ENCODE data around the gene CA4.
"Not testable (repeated sequence)": the region's sequence is repeated elsewhere in the genome, so short reads cannot be mapped to it uniquely, and the experiment has no call there.

The CA4 gene

GRCh38 chr17:60174035-60174434 lies 24.3 kb downstream of the CA4 start:
- Histone ChIP-seq H4K20me1 (ENCODE audit: low read depth, low read length) (no peaks in the 10 kb centered on the region), H3K4me2 (ENCODE audit: low read depth, low read length, poor library complexity, severe bottlenecking) (no peak overlapping the region), H3K9me2 (replicated peaks; ENCODE audit: insufficient read depth, low read length) (no peaks in the 10 kb centered on the region), H3K27ac (ENCODE audit: low read depth, low read length) (no peak overlapping the region), H3K79me2 (ENCODE audit: insufficient read depth, low read length) (no peaks in the 10 kb centered on the region), H3K9ac (ENCODE audit: low read length) (no peak overlapping the region), H3K36me3 (ENCODE audit: low read length) (no peaks in the 10 kb centered on the region), H3F3A (ENCODE audit: insufficient read depth) (no peaks in the 10 kb centered on the region), H3K27me3 (ENCODE audit: low read length) (no peaks in the 10 kb centered on the region), H3K4me3 (ENCODE audit: insufficient read depth, low read length, poor library complexity, severe bottlenecking) (no peak overlapping the region), H3K9me3 (ENCODE audit: insufficient read depth, low read length) (no peaks in the 10 kb centered on the region), H2AFZ (ENCODE audit: low read depth, low read length, severe bottlenecking) (no peak overlapping the region)
- no peak for TF ChIP-seq CTCF (IDR thresholded peaks at IDR 0.05; ENCODE audit: insufficient read depth, low read length, poor library complexity, severe bottlenecking)
- no peak for TF ChIP-seq EZH2phosphoT487 (conservative IDR thresholded peaks at IDR 0.05; ENCODE audit: low read length)

- H2AFZ ChIP-seq (ENCODE audit: low read depth, low read length, severe bottlenecking); H3K9ac ChIP-seq (ENCODE audit: low read length); H3K9me3 ChIP-seq (ENCODE audit: insufficient read depth, low read length); H3K4me3 ChIP-seq (ENCODE audit: insufficient read depth, low read length, poor library complexity, severe bottlenecking); H3K9me2 ChIP-seq (replicated peaks; ENCODE audit: insufficient read depth, low read length); H3K79me2 ChIP-seq (ENCODE audit: insufficient read depth, low read length); H3K27me3 ChIP-seq (ENCODE audit: low read length); H3K36me3 ChIP-seq (ENCODE audit: low read length); H3F3A ChIP-seq (ENCODE audit: insufficient read depth); H3K27ac ChIP-seq (ENCODE audit: low read depth, low read length); H3K4me2 ChIP-seq (ENCODE audit: low read depth, low read length, poor library complexity, severe bottlenecking); H4K20me1 ChIP-seq (ENCODE audit: low read depth, low read length): not testable (repeated sequence)
These were observed 25.0 kb downstream of the CA4 start for GRCh38 chr17:60174767-60175166.

- H3F3A ChIP-seq (ENCODE audit: insufficient read depth); H3K36me3 ChIP-seq (ENCODE audit: low read length); H3K79me2 ChIP-seq (ENCODE audit: insufficient read depth, low read length); H4K20me1 ChIP-seq (ENCODE audit: low read depth, low read length); H3K9ac ChIP-seq (ENCODE audit: low read length); H3K9me2 ChIP-seq (replicated peaks; ENCODE audit: insufficient read depth, low read length); H3K27ac ChIP-seq (ENCODE audit: low read depth, low read length); H3K27me3 ChIP-seq (ENCODE audit: low read length); H3K4me2 ChIP-seq (ENCODE audit: low read depth, low read length, poor library complexity, severe bottlenecking); H3K9me3 ChIP-seq (ENCODE audit: insufficient read depth, low read length); H3K4me3 ChIP-seq (ENCODE audit: insufficient read depth, low read length, poor library complexity, severe bottlenecking); H2AFZ ChIP-seq (ENCODE audit: low read depth, low read length, severe bottlenecking): not testable (repeated sequence)
These were observed 27.0 kb downstream of the CA4 start for GRCh38 chr17:60176763-60177162.

- H3K79me2 ChIP-seq (ENCODE audit: insufficient read depth, low read length); H3F3A ChIP-seq (ENCODE audit: insufficient read depth); H3K36me3 ChIP-seq (ENCODE audit: low read length); H3K27me3 ChIP-seq (ENCODE audit: low read length); H3K9ac ChIP-seq (ENCODE audit: low read length); H3K27ac ChIP-seq (ENCODE audit: low read depth, low read length); H3K4me3 ChIP-seq (ENCODE audit: insufficient read depth, low read length, poor library complexity, severe bottlenecking); H3K9me2 ChIP-seq (replicated peaks; ENCODE audit: insufficient read depth, low read length); H2AFZ ChIP-seq (ENCODE audit: low read depth, low read length, severe bottlenecking); H3K9me3 ChIP-seq (ENCODE audit: insufficient read depth, low read length); H4K20me1 ChIP-seq (ENCODE audit: low read depth, low read length); H3K4me2 ChIP-seq (ENCODE audit: low read depth, low read length, poor library complexity, severe bottlenecking): not testable (repeated sequence)
These were observed 28.4 kb downstream of the CA4 start for GRCh38 chr17:60178180-60178579.

- H3K9me2 ChIP-seq (replicated peaks; ENCODE audit: insufficient read depth, low read length); H3K79me2 ChIP-seq (ENCODE audit: insufficient read depth, low read length); H3F3A ChIP-seq (ENCODE audit: insufficient read depth); H3K4me3 ChIP-seq (ENCODE audit: insufficient read depth, low read length, poor library complexity, severe bottlenecking); H2AFZ ChIP-seq (ENCODE audit: low read depth, low read length, severe bottlenecking); H3K9me3 ChIP-seq (ENCODE audit: insufficient read depth, low read length); H3K4me2 ChIP-seq (ENCODE audit: low read depth, low read length, poor library complexity, severe bottlenecking); H3K9ac ChIP-seq (ENCODE audit: low read length); H3K36me3 ChIP-seq (ENCODE audit: low read length); H4K20me1 ChIP-seq (ENCODE audit: low read depth, low read length); H3K27me3 ChIP-seq (ENCODE audit: low read length); H3K27ac ChIP-seq (ENCODE audit: low read depth, low read length): not testable (repeated sequence)
These were observed 30.6 kb downstream of the CA4 start for GRCh38 chr17:60180380-60180779.

- not testable (repeated sequence) for H3K4me2 ChIP-seq (ENCODE audit: low read depth, low read length, poor library complexity, severe bottlenecking); H3K27me3 ChIP-seq (ENCODE audit: low read length); H3K9me2 ChIP-seq (replicated peaks; ENCODE audit: insufficient read depth, low read length); H4K20me1 ChIP-seq (ENCODE audit: low read depth, low read length); H3K36me3 ChIP-seq (ENCODE audit: low read length); H3F3A ChIP-seq (ENCODE audit: insufficient read depth); H3K27ac ChIP-seq (ENCODE audit: low read depth, low read length); H3K4me3 ChIP-seq (ENCODE audit: insufficient read depth, low read length, poor library complexity, severe bottlenecking); H3K9ac ChIP-seq (ENCODE audit: low read length); H2AFZ ChIP-seq (ENCODE audit: low read depth, low read length, severe bottlenecking); H3K9me3 ChIP-seq (ENCODE audit: insufficient read depth, low read length); H3K79me2 ChIP-seq (ENCODE audit: insufficient read depth, low read length)
These were observed 36.6 kb downstream of the CA4 start for GRCh38 chr17:60186372-60186771.

- not testable (repeated sequence) for H3K79me2 ChIP-seq (ENCODE audit: insufficient read depth, low read length); H3K27me3 ChIP-seq (ENCODE audit: low read length); H3K9me2 ChIP-seq (replicated peaks; ENCODE audit: insufficient read depth, low read length); H2AFZ ChIP-seq (ENCODE audit: low read depth, low read length, severe bottlenecking); H3K4me2 ChIP-seq (ENCODE audit: low read depth, low read length, poor library complexity, severe bottlenecking); H3K4me3 ChIP-seq (ENCODE audit: insufficient read depth, low read length, poor library complexity, severe bottlenecking); H4K20me1 ChIP-seq (ENCODE audit: low read depth, low read length); H3K36me3 ChIP-seq (ENCODE audit: low read length); H3K9me3 ChIP-seq (ENCODE audit: insufficient read depth, low read length); H3F3A ChIP-seq (ENCODE audit: insufficient read depth); H3K27ac ChIP-seq (ENCODE audit: low read depth, low read length); H3K9ac ChIP-seq (ENCODE audit: low read length)
These were observed 37.3 kb downstream of the CA4 start for GRCh38 chr17:60186846-60187745.

All from SU-DHL-6 (cell line).